GM23338 (cell line): ENCODE measurements around the gene SRGAP3. TPM values are rescaled to one million over a fixed set of nuclear protein-coding genes. Genes with fewer than 3 reads are reported as not detected.

Experiments
- ATAC-seq: fragments of 200-7000 bp; cut with Tn5 transposase; 3 replicates; pipeline ENCODE4 v1.9.1; 2020
- DNase-seq: peaks from one replicate; pipeline ENCODE4 v3.0.0-alpha.2; 2015; ENCODE audit warnings: low spot score
- H2AFZ ChIP-seq: fragments of 200-600 bp; sonication (generic); 2 replicates; pipeline ENCODE4 v1.8.0; 2016; ENCODE audit warnings: antibody characterized with exemption, mild to moderate bottlenecking, moderate library complexity
- H3F3A ChIP-seq: fragments of 200-600 bp; sonication (generic); replicated peaks from 2 replicates; pipeline ENCODE4 v1.8.0; 2017; ENCODE audit warnings: antibody characterized with exemption, mixed run types, low read depth
- H3K27ac ChIP-seq: fragments of 200-600 bp; sonication (generic); 2 replicates; pipeline ENCODE4 v1.6.1; 2016; ENCODE audit warnings: low read depth
- H3K27me3 ChIP-seq: fragments of 200-600 bp; sonication (generic); 2 replicates; pipeline ENCODE4 v1.8.0; 2016; ENCODE audit warnings: mild to moderate bottlenecking, mixed run types, moderate library complexity; ENCODE audit not compliant: insufficient read depth
- H3K36me3 ChIP-seq: fragments of 200-600 bp; sonication (generic); 2 replicates; pipeline ENCODE4 v1.8.0; 2016; ENCODE audit warnings: mild to moderate bottlenecking; ENCODE audit not compliant: insufficient read depth
- H3K4me1 ChIP-seq: fragments of 200-600 bp; sonication (generic); 2 replicates; pipeline ENCODE4 v1.8.0; 2016; ENCODE audit warnings: mild to moderate bottlenecking, moderate library complexity; ENCODE audit not compliant: insufficient read depth
- H3K4me2 ChIP-seq: fragments of 200-600 bp; sonication (generic); 2 replicates; pipeline ENCODE4 v1.7.1; 2017; ENCODE audit warnings: mixed run types
- H3K4me3 ChIP-seq: fragments of 200-600 bp; sonication (generic); 2 replicates; pipeline ENCODE4 v1.6.1; 2016; ENCODE audit warnings: mixed run types
- H3K79me2 ChIP-seq: fragments of 200-600 bp; sonication (generic); replicated peaks from 2 replicates; pipeline ENCODE4 v1.8.0; 2017; ENCODE audit warnings: mild to moderate bottlenecking; ENCODE audit not compliant: insufficient read depth
- H3K9me2 ChIP-seq: fragments of 200-600 bp; sonication (generic); 2 replicates; pipeline ENCODE4 v1.8.0; 2017; ENCODE audit not compliant: insufficient read depth
- H4K20me1 ChIP-seq: fragments of 200-600 bp; sonication (generic); replicated peaks from 2 replicates; pipeline ENCODE4 v1.8.0; 2017; ENCODE audit warnings: mild to moderate bottlenecking; ENCODE audit not compliant: insufficient read depth
- H3K27ac Mint-ChIP-seq: 2 replicates; pipeline ENCODE4 v1.8.0; 2020; ENCODE audit warnings: inconsistent platforms, mild to moderate bottlenecking, moderate library complexity, mixed read lengths
- H3K27me3 Mint-ChIP-seq: 3 replicates; pipeline ENCODE4 v1.8.0; 2022; ENCODE audit warnings: low read depth, mild to moderate bottlenecking, moderate library complexity, mixed read lengths, inconsistent platforms; ENCODE audit not compliant: insufficient read depth, poor library complexity
- H3K36me3 Mint-ChIP-seq: 3 replicates; pipeline ENCODE4 v1.8.0; 2021; ENCODE audit warnings: low read depth, mild to moderate bottlenecking, inconsistent platforms, moderate library complexity, mixed read lengths
- H3K4me1 Mint-ChIP-seq: 3 replicates; pipeline ENCODE4 v1.8.0; 2020; ENCODE audit warnings: mild to moderate bottlenecking, inconsistent platforms, mixed read lengths
- H3K4me3 Mint-ChIP-seq: 3 replicates; pipeline ENCODE4 v1.8.0; 2021; ENCODE audit warnings: moderate library complexity, mild to moderate bottlenecking, inconsistent platforms, mixed read lengths
- H3K9me3 Mint-ChIP-seq: 3 replicates; pipeline ENCODE4 v1.8.0; 2020; ENCODE audit warnings: moderate library complexity, mild to moderate bottlenecking, inconsistent platforms, mixed read lengths
- JUNB ChIP-seq: IDR thresholded peaks from one replicate; pipeline ENCODE4 v1.6.1; 2016; ENCODE audit warnings: antibody characterized with exemption; ENCODE audit not compliant: unreplicated experiment
- NANOG ChIP-seq: IDR thresholded peaks from 2 replicates; pipeline ENCODE4 v1.6.1; 2016; ENCODE audit warnings: antibody characterized with exemption, borderline replicate concordance
- STAT1 ChIP-seq: IDR thresholded peaks from one replicate; pipeline ENCODE4 v1.6.1; 2016; ENCODE audit warnings: antibody characterized with exemption; ENCODE audit not compliant: unreplicated experiment
- ZNF331 ChIP-seq: fragments of 250-450 bp; sonication (Bioruptor Pico); IDR thresholded peaks from 2 replicates; pipeline ENCODE4 v1.5.0; 2020; ENCODE audit warnings: low read depth, mild to moderate bottlenecking, moderate library complexity
- ZNF462 ChIP-seq: fragments of 250-450 bp; sonication (Bioruptor Pico); IDR thresholded peaks from 2 replicates; pipeline ENCODE4 v1.5.0; 2020; ENCODE audit warnings: mild to moderate bottlenecking, moderate library complexity
- polyA plus RNA-seq: library from polyadenylated mRNA; unstranded; fragments of >200 nt; fragmentation: Nextera tagmentation; extraction: Ambion mirVana; gene quantifications from 2 replicates; pipeline ENCODE4 v1.2.1, GENCODE V29; 2016
- total RNA-seq: library from RNA; depleted of rRNA; stranded (reverse); fragments of >200 nt; shearing (Covaris generic); gene quantifications from 2 replicates; pipeline ENCODE4 v1.2.3, GENCODE V29; 2014
- TF ChIP-seq, protein P1 (sequence below): IDR thresholded peaks from one replicate; pipeline ENCODE4 v1.6.1; 2018; ENCODE audit warnings: antibody characterized with exemption; ENCODE audit not compliant: unreplicated experiment
- TF ChIP-seq, protein P2 (sequence below): IDR thresholded peaks from 2 replicates; pipeline ENCODE4 v1.6.1; 2016; ENCODE audit warnings: antibody characterized with exemption

The SRGAP3 gene
- total and polyA plus RNA-seq, 2 experiments from 2014 or later: 6.4 to 9.4 TPM

DNA sequence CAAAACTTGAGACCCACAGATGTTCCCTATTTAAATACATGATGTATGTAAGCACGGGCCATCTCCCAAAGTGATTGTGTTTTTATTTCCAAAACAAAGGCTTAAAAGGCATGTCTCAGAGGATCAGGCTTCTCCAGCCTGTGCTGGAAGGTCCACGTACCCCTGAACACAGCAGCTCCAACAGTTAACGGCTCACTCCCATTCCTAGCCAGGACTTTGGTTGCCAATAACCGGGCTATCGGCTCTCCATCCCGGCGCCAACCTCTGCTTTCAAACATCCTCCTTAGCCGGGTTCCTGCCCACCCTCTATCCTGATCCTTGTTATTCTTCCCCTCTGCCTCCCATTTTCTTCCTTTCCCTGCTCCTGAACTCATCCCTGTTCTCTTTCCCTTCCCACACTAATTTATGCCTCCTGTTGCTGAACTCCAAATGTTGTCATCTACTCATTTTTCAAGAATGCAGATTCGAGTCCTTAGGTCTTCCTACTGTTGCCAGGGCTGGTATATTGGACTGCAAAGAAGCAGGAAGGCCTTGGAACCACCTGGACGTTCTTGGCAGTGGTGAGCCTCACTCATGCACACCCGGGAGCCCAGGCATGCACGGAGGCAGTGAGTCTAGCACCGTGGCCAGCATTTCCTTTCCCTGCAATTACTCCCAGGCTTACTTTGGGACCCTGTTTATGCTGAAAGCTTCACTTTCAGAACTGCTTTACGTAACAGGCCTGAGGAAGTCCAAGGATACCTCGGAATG lies 157.8 kb downstream of the SRGAP3 start:
- H3K4me1 ChIP-seq: peaks cover 5% of the 10 kb centered on the region; the same call in 1 of the 2 replicates
- H3K36me3 ChIP-seq: no peaks in the 10 kb centered on the region
- DNase-seq (no peak), ATAC-seq (no peak)
- TF ChIP-seq, protein P1, sequence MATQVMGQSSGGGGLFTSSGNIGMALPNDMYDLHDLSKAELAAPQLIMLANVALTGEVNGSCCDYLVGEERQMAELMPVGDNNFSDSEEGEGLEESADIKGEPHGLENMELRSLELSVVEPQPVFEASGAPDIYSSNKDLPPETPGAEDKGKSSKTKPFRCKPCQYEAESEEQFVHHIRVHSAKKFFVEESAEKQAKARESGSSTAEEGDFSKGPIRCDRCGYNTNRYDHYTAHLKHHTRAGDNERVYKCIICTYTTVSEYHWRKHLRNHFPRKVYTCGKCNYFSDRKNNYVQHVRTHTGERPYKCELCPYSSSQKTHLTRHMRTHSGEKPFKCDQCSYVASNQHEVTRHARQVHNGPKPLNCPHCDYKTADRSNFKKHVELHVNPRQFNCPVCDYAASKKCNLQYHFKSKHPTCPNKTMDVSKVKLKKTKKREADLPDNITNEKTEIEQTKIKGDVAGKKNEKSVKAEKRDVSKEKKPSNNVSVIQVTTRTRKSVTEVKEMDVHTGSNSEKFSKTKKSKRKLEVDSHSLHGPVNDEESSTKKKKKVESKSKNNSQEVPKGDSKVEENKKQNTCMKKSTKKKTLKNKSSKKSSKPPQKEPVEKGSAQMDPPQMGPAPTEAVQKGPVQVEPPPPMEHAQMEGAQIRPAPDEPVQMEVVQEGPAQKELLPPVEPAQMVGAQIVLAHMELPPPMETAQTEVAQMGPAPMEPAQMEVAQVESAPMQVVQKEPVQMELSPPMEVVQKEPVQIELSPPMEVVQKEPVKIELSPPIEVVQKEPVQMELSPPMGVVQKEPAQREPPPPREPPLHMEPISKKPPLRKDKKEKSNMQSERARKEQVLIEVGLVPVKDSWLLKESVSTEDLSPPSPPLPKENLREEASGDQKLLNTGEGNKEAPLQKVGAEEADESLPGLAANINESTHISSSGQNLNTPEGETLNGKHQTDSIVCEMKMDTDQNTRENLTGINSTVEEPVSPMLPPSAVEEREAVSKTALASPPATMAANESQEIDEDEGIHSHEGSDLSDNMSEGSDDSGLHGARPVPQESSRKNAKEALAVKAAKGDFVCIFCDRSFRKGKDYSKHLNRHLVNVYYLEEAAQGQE: no peak
- TF ChIP-seq, protein P2, sequence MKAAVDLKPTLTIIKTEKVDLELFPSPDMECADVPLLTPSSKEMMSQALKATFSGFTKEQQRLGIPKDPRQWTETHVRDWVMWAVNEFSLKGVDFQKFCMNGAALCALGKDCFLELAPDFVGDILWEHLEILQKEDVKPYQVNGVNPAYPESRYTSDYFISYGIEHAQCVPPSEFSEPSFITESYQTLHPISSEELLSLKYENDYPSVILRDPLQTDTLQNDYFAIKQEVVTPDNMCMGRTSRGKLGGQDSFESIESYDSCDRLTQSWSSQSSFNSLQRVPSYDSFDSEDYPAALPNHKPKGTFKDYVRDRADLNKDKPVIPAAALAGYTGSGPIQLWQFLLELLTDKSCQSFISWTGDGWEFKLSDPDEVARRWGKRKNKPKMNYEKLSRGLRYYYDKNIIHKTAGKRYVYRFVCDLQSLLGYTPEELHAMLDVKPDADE: no peak
- TF ChIP-seq NANOG: no peak
- TF ChIP-seq ZNF331 (CRISPR knock-in tag): no peak
- no peak for TF ChIP-seq JUNB
- TF ChIP-seq ZNF462 (CRISPR knock-in tag): no peak
- TF ChIP-seq STAT1: no peak
- no peaks in the 10 kb centered on the region for H3K79me2 ChIP-seq
- no peak overlapping the region for H3K4me2 ChIP-seq
- Mint-ChIP-seq H3K9me3 (no peaks in the 10 kb centered on the region), H3K36me3 (no peaks in the 10 kb centered on the region), H3K27ac (no peak overlapping the region; the same call in 1 of the 2 replicates), H3K4me1 (peaks cover 10% of the 10 kb centered on the region), H3K27me3 (peaks cover 1% of the 10 kb centered on the region), H3K4me3 (no peak overlapping the region)
- no peaks in the 10 kb centered on the region for H3K27me3 ChIP-seq
- H3K9me2 ChIP-seq: no peaks in the 10 kb centered on the region
- H3F3A ChIP-seq: no peaks in the 10 kb centered on the region
- H3K27ac ChIP-seq: peak overlapping the region; percentile 69; the same call in 1 of the 2 replicates
- H2AFZ ChIP-seq: no peak overlapping the region
- no peaks in the 10 kb centered on the region for H4K20me1 ChIP-seq
- H3K4me3 ChIP-seq: no peak overlapping the region
